GM12878 (cell line): ENCODE results near the gene VPS33B. TPM values are rescaled to one million over a fixed set of nuclear protein-coding genes. Genes with fewer than 3 reads are reported as not detected.

Source experiments
- ATAC-seq: fragments of 200-7000 bp; cut with Tn5 transposase; 3 replicates; pipeline ENCODE4 v1.9.1; 2020; ENCODE audit warnings: mild to moderate bottlenecking, moderate library complexity
- BruUV-seq: library from RNA; stranded (reverse); fragments of 400-500 nt; replicated peaks from 2 replicates; lab custom pipeline; 2021; lab: Mats Ljungman, UMichigan
- CTCF ChIA-PET: fragments of 300-600 bp; sonication (Branson Sonifier 250); formaldehyde crosslinking; extraction: SDS; loops from one replicate; lab custom pipeline; 2021; ENCODE audit warnings: inconsistent platforms; lab: Yijun Ruan, JAX
- POLR2A ChIA-PET: fragments of 350-600 bp; formaldehyde crosslinking; extraction: SDS; loops from one replicate; lab custom pipeline; 2021; ENCODE audit warnings: inconsistent platforms; lab: Charles Lee
- RAD21 ChIA-PET: fragments of 300-600 bp; sonication (Branson Sonifier 250); formaldehyde crosslinking; loops from one replicate; lab custom pipeline; 2023; ENCODE audit warnings: antibody characterized with exemption; ENCODE audit not compliant: unreplicated experiment; lab: Charles Lee
- SMC1A ChIA-PET: fragments of 300-600 bp; sonication (Branson Sonifier 250); formaldehyde crosslinking; loops from one replicate; lab custom pipeline; 2023; ENCODE audit not compliant: unreplicated experiment, uncharacterized antibody; lab: Charles Lee
- DNase-seq: peaks from one replicate; pipeline ENCODE4 v3.0.0-alpha.2; 2011; ENCODE audit warnings: low read depth, low spot score
- FAIRE-seq: peaks from 3 replicates; lab custom pipeline; 2011; peaks lifted over from hg19 to GRCh38; lab: Jason Lieb, UNC
- H2AFZ ChIP-seq: 2 replicates; pipeline ENCODE4 v1.6.0; 2011; ENCODE audit warnings: low read depth, low read length, control low read depth; ENCODE audit not compliant: control insufficient read depth
- H3K27ac ChIP-seq: 2 replicates; pipeline ENCODE4 v1.5.1; 2011; ENCODE audit warnings: control low read depth; ENCODE audit not compliant: control insufficient read depth, insufficient read depth
- H3K27me3 ChIP-seq, 2 experiments: replicated peaks in 1 of 2; 2 replicates each; pipeline versions ENCODE4 v1.6.0 to v1.6.1; 2011; ENCODE audit warnings: low read length in 1 of 2; ENCODE audit not compliant: control insufficient read depth in 2 of 2, insufficient read depth in 2 of 2
- H3K36me3 ChIP-seq, 2 experiments: 2 replicates each; pipeline ENCODE4 v1.5.1; 2011; ENCODE audit warnings: low read length in 1 of 2; ENCODE audit not compliant: control insufficient read depth in 2 of 2, insufficient read depth in 2 of 2
- H3K4me1 ChIP-seq: 2 replicates; pipeline ENCODE4 v1.6.1; 2011; ENCODE audit warnings: mild to moderate bottlenecking, low read length, moderate library complexity, mixed read lengths; ENCODE audit not compliant: control insufficient read depth, insufficient read depth
- H3K4me2 ChIP-seq: 2 replicates; pipeline ENCODE4 v1.6.0; 2011; ENCODE audit warnings: control low read depth; ENCODE audit not compliant: control insufficient read depth, insufficient read depth
- H3K4me3 ChIP-seq: fragments of 200-600 bp; sonication (generic); 2 replicates; pipeline ENCODE4 v1.5.1; 2016
- H3K79me2 ChIP-seq: 2 replicates; pipeline ENCODE4 v1.6.0; 2011; ENCODE audit warnings: low read length; ENCODE audit not compliant: control insufficient read depth, insufficient read depth
- H3K9ac ChIP-seq: 2 replicates; pipeline ENCODE4 v1.8.0; 2011; ENCODE audit warnings: low read length, control low read depth, mixed read lengths; ENCODE audit not compliant: control insufficient read depth, insufficient read depth
- H3K9me3 ChIP-seq: replicated peaks from 3 replicates; pipeline ENCODE4 v1.5.1; 2011; ENCODE audit warnings: mild to moderate bottlenecking, low read length; ENCODE audit not compliant: control insufficient read depth, insufficient read depth
- H4K20me1 ChIP-seq: 2 replicates; pipeline ENCODE4 v1.6.0; 2011; ENCODE audit not compliant: control insufficient read depth, insufficient read depth
- ATF7 ChIP-seq: fragments of 450-650 bp; IDR thresholded peaks from 2 replicates; pipeline ENCODE4 v1.6.1; 2016; ENCODE audit warnings: low read depth, mild to moderate bottlenecking
- CREM ChIP-seq: IDR thresholded peaks from 2 replicates; pipeline ENCODE4 v1.6.1; 2014; ENCODE audit warnings: antibody characterized with exemption, low read depth
- HDAC6 ChIP-seq: fragments of 200-600 bp; sonication (generic); IDR thresholded peaks from one replicate; pipeline ENCODE4 v1.8.0; 2017; ENCODE audit warnings: antibody characterized with exemption; ENCODE audit not compliant: unreplicated experiment
- IKZF1 ChIP-seq: fragments of 450-650 bp; conservative IDR thresholded peaks from 2 replicates; pipeline ENCODE4 v1.6.1; 2017; ENCODE audit warnings: antibody characterized with exemption, mild to moderate bottlenecking
- IRF4 ChIP-seq: IDR thresholded peaks from 2 replicates; pipeline ENCODE4 v1.6.1; 2011; ENCODE audit warnings: low read depth, low read length
- NRF1 ChIP-seq: conservative IDR thresholded peaks from 2 replicates; pipeline ENCODE4 v1.6.1; 2011; ENCODE audit warnings: mild to moderate bottlenecking, low read depth, low read length, improper control_type of control experiment
- WGBS: methylation state at CpG from one replicate; pipeline ENCODE4 v1.1.6; 2016; ENCODE audit warnings: low lambda C conversion rate; ENCODE audit not compliant: insufficient replicate concordance, insufficient coverage; ENCODE audit errors: missing lambda C conversion rate; 5-methylcytosine and 5-hydroxymethylcytosine counted together
- in situ Hi-C: fragments of 300-500 bp; cut with MboI; formaldehyde crosslinking; loops from 9 replicates; pipeline ENCODE4 v1.14.3; 2018; ENCODE audit warnings: mixed read lengths
- intact Hi-C: fragments of 100-400 bp; cut with micrococcal nuclease; formaldehyde crosslinking; loops from one replicate; pipeline ENCODE4 v1.14.2; 2022; ENCODE audit not compliant: unreplicated experiment
- polyA plus RNA-seq, 11 experiments: library from polyadenylated mRNA; depleted of rRNA in 4 of 11; unstranded in 6 of 11; stranded (reverse) in 5 of 11; fragments of >200 nt; fragmentation: Nextera tagmentation in 4 of 11; fragmentation: Illumina TruSeq in 1 of 11; extraction: Ambion mirVana in 4 of 11; extraction: Trizol in 1 of 11; gene quantifications; 1 replicate in 1 of 11; 2 replicates in 10 of 11; pipeline versions ENCODE4 v1.2.1 to v1.2.3, GENCODE V29; 2011 to 2016; ENCODE audit warnings: inconsistent platforms in 2 of 11, missing spikeins in 2 of 11, low read depth in 1 of 11
- total RNA-seq, 4 experiments: library from RNA; depleted of rRNA in 3 of 4; stranded (reverse); fragments of >200 nt in 3 of 4; fragmentation: Illumina TruSeq in 1 of 4; extraction: Trizol in 1 of 4; gene quantifications; 2 replicates each; pipeline versions ENCODE4 v1.2.1 to v1.2.3, GENCODE V29; 2013 to 2021
- TF ChIP-seq, protein P1 (sequence below): fragments of 450-650 bp; IDR thresholded peaks from 2 replicates; pipeline ENCODE4 v1.6.1; 2017; ENCODE audit warnings: mild to moderate bottlenecking, moderate library complexity
- TF ChIP-seq, protein P2 (sequence below): fragments of 450-650 bp; IDR thresholded peaks from 2 replicates; pipeline ENCODE4 v1.6.1; 2016; ENCODE audit warnings: mild to moderate bottlenecking, moderate library complexity, borderline replicate concordance

Gene VPS33B
- total and polyA plus RNA-seq, 10 of the 15 experiments (the other 5 are each of a cell fraction or from before 2014, with no cell fraction given): 11.4 to 21.5 (median 15.2) TPM

DNA sequence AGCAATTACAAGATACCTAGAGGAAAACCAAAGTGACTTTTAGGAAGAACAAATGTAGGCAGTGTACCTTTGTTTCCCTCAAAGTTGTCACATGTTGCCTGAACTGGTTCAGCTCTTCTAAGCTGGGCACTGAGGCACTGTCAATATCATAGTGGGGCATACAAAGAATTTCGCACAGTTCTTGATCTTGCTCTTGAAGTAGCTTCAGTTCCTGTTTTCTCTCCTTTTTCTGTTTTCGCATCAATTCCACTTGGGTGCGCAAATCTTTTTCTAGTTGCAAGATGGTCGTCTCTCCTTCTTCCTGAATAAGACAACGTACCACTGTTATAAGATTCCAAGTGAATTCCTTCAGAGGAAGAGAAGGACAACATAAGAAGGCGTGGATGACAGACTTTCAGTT is 40.7 kb downstream of the VPS33B start (continued):
- no peak; the same call in 1 of the 2 replicates for TF ChIP-seq ATF7
- peak; percentile 77 for TF ChIP-seq IRF4
- TF ChIP-seq NRF1: no peak
- TF ChIP-seq, protein P1, sequence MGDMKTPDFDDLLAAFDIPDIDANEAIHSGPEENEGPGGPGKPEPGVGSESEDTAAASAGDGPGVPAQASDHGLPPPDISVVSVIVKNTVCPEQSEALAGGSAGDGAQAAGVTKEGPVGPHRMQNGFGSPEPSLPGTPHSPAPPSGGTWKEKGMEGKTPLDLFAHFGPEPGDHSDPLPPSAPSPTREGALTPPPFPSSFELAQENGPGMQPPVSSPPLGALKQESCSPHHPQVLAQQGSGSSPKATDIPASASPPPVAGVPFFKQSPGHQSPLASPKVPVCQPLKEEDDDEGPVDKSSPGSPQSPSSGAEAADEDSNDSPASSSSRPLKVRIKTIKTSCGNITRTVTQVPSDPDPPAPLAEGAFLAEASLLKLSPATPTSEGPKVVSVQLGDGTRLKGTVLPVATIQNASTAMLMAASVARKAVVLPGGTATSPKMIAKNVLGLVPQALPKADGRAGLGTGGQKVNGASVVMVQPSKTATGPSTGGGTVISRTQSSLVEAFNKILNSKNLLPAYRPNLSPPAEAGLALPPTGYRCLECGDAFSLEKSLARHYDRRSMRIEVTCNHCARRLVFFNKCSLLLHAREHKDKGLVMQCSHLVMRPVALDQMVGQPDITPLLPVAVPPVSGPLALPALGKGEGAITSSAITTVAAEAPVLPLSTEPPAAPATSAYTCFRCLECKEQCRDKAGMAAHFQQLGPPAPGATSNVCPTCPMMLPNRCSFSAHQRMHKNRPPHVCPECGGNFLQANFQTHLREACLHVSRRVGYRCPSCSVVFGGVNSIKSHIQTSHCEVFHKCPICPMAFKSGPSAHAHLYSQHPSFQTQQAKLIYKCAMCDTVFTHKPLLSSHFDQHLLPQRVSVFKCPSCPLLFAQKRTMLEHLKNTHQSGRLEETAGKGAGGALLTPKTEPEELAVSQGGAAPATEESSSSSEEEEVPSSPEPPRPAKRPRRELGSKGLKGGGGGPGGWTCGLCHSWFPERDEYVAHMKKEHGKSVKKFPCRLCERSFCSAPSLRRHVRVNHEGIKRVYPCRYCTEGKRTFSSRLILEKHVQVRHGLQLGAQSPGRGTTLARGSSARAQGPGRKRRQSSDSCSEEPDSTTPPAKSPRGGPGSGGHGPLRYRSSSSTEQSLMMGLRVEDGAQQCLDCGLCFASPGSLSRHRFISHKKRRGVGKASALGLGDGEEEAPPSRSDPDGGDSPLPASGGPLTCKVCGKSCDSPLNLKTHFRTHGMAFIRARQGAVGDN: peak; percentile 40; the same call in 1 of the 2 replicates
- TF ChIP-seq CREM: no peak
- 0 out of 2 replicates have a peak, but pooled peaks have one; percentile 9 for TF ChIP-seq IKZF1
- TF ChIP-seq, all 136 proteins: peak for 14

DNA sequence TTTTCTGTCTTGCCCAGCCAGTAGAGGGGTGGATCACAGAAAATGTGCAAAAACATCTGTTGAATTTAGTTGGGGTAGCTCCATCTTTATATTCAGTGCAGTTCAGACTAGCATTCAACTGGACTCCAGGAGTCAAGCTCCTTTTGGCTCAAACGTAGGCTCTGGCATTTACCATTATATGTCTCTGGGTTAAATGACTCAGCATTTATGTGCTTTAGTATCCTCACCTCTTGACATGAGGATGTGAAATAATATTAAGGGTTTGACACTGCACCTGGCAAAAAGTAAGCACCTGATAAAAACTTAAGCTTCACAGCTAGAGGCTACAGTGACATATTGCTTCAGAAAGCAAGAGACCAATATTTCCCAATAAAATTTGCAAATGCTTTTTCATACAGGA is 42.8 kb downstream of the VPS33B start:
- 5% methylated on average over 1 of the region's 1 CpG for WGBS
- DNase-seq: no peak
- FAIRE-seq: no peak
- no TSS peak for BruUV-seq
- H2AFZ ChIP-seq: no peak overlapping the region
- intact Hi-C loops: no loop called here
- no peaks in the 10 kb centered on the region for H4K20me1 ChIP-seq
- no peak overlapping the region; the same call in 1 of the 2 replicates for H3K27ac ChIP-seq
- H3K79me2 ChIP-seq: peaks cover 13% of the 10 kb centered on the region
- H3K27me3 ChIP-seq: no peaks in the 10 kb centered on the region
- H3K9ac ChIP-seq: no peak overlapping the region
- H3K4me1 ChIP-seq: peaks cover 18% of the 10 kb centered on the region
- H3K36me3 ChIP-seq: peaks cover 29 to 46% of the 10 kb centered on the region in 2 experiments
- no peak for ATAC-seq
- in situ Hi-C loops: loop anchor here (25.0 kb wide), 1 partner anchor 2008 kb away; no protein-coding TSS in a partner anchor
- ChIA-PET POLR2A (interaction anchor here (0.5 to 1.9 kb wide), 3 partner anchors 13 to 353 kb away, joined by 4 to 6 read pairs (median 4); no protein-coding TSS in a partner anchor), RAD21 (no interaction called here), SMC1A (interaction anchor here (0.6 to 3.0 kb wide), 5 partner anchors 10 to 80 kb away, joined by 3 to 7 read pairs (median 4); no protein-coding TSS in a partner anchor), CTCF (interaction anchor here (0.6 to 1.9 kb wide), 4 partner anchors 21 to 292 kb away, joined by 3 to 6 read pairs (median 4); no protein-coding TSS in a partner anchor)
- TF ChIP-seq, protein P2, sequence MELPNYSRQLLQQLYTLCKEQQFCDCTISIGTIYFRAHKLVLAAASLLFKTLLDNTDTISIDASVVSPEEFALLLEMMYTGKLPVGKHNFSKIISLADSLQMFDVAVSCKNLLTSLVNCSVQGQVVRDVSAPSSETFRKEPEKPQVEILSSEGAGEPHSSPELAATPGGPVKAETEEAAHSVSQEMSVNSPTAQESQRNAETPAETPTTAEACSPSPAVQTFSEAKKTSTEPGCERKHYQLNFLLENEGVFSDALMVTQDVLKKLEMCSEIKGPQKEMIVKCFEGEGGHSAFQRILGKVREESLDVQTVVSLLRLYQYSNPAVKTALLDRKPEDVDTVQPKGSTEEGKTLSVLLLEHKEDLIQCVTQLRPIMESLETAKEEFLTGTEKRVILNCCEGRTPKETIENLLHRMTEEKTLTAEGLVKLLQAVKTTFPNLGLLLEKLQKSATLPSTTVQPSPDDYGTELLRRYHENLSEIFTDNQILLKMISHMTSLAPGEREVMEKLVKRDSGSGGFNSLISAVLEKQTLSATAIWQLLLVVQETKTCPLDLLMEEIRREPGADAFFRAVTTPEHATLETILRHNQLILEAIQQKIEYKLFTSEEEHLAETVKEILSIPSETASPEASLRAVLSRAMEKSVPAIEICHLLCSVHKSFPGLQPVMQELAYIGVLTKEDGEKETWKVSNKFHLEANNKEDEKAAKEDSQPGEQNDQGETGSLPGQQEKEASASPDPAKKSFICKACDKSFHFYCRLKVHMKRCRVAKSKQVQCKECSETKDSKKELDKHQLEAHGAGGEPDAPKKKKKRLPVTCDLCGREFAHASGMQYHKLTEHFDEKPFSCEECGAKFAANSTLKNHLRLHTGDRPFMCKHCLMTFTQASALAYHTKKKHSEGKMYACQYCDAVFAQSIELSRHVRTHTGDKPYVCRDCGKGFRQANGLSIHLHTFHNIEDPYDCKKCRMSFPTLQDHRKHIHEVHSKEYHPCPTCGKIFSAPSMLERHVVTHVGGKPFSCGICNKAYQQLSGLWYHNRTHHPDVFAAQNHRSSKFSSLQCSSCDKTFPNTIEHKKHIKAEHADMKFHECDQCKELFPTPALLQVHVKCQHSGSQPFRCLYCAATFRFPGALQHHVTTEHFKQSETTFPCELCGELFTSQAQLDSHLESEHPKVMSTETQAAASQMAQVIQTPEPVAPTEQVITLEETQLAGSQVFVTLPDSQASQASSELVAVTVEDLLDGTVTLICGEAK: no peak
- no peak for TF ChIP-seq HDAC6
- no peak overlapping the region for H3K4me3 ChIP-seq
- H3K9me3 ChIP-seq: no peaks in the 10 kb centered on the region
- H3K4me2 ChIP-seq: no peak overlapping the region
